Left colon (tissue), 2 donors: Measurements from ENCODE around the gene CDNF. TPM values are rescaled to one million over a fixed set of nuclear protein-coding genes. Genes with fewer than 3 reads are reported as not detected.
"Not testable (repeated sequence)": the region's sequence is repeated elsewhere in the genome, so short reads cannot be mapped to it uniquely, and the experiment has no call there.

Source experiments
- ATAC-seq: fragments of 200-7000 bp; cut with Tn5 transposase; one replicate; pipeline ENCODE4 v1.9.1; 2020; ENCODE audit warnings: mild to moderate bottlenecking, moderate library complexity
- DNase-seq, 2 donors: peaks; one replicate each; pipeline ENCODE4 v3.0.0-alpha.2; 2020
- intact Hi-C, 2 donors: fragments of 100-400 bp; cut with DNase I in 1 of 2; cut with micrococcal nuclease in 1 of 2; formaldehyde crosslinking; loops; one replicate each; pipeline versions ENCODE4 v1.11.2 to v1.14.0; 2022; cut with DNase I, micrococcal nuclease
- total RNA-seq, 2 donors: library from RNA; stranded (reverse); fragmentation: NEBNext Ultra II Directional; extraction: Animal tissue kit (Norgen Biotek cat#: 25700); gene quantifications; one replicate each; pipeline ENCODE4 v1.2.1, GENCODE V29; 2021
- donor health status: DM: no; HTN: no; CAD: no.
- donor health status: DM: yes; HTN: yes; CAD: no.

CDNF gene
- total RNA-seq, 2 donors from 2014 or later: 1.7 to 2.0 TPM

DNA sequence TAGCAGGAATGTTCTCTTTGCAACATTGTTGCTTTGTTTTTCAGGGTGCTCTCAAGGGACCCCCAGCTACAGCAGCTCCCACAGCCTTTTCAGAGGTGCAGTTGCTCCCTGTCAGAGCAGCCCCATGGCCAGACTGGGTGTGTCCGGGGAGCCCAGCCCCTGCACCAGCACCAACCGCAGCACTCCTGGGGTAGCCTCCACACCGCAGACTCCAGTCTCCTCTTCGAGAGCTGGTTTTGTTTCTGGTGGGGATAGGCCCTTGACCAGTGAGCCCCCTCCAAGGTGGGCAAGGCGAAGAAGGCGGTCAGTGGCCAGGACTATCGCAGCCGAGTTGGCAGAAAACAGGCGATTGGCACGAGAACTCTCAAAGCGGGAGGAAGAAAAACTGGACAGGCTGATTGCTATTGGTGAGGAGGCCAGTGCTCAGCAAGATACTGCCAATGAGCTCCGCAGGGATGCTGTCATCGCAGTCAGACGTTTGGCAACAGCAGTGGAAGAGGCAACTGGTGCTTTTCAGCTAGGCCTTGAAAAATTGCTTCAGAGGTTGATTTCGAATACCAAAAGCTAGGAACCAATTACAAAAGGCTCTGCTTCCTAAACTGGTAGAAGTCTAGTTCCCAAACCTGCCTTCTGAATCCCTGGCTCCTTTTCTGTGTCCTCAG, 5.6 kb upstream of the CDNF start:
- no peak for ATAC-seq
- intact Hi-C loops: no loop called here

DNA sequence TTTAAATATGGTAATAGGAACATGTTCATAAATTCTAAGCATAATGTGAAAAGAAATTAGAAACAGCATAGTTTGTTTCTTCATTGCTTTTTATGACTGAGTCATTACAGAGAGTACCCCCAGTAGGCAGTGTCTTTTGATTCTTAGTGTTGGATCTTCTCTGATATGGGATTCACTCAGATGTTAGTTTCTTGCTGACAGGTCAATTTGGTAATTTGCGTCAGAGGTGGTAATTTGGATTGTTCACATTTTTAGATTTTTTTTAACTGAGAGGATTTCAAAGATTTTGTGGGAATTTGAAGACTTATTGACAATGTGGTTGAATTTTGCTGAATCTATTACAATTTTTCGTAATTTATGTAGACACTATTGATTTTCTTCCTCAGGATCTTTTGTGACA, 2.3 kb upstream of the CDNF start:
- ATAC-seq: no peak
- no peak for DNase-seq
- intact Hi-C loops: no loop called here

More for the DNA sequence above, 5.6 kb upstream of the CDNF start:
- no peak for DNase-seq

- intact Hi-C loops: no loop called here
- peak; percentile 21 for ATAC-seq
- DNase-seq: peak; percentile 39 to 49
These were observed 1.5 kb upstream of the CDNF start for GRCh38 chr10:14839305-14839695.

- intact Hi-C loops: no loop called here
- ATAC-seq (peak; percentile 34), DNase-seq (peak; percentile 49 to 50)
These were observed 906 bp upstream of the CDNF start for GRCh38 chr10:14838582-14839304.

- intact Hi-C loops: no loop called here
- ATAC-seq (no peak), DNase-seq (no peak)
These were observed 657 bp downstream of the CDNF start for GRCh38 chr10:14837003-14837756.

DNA sequence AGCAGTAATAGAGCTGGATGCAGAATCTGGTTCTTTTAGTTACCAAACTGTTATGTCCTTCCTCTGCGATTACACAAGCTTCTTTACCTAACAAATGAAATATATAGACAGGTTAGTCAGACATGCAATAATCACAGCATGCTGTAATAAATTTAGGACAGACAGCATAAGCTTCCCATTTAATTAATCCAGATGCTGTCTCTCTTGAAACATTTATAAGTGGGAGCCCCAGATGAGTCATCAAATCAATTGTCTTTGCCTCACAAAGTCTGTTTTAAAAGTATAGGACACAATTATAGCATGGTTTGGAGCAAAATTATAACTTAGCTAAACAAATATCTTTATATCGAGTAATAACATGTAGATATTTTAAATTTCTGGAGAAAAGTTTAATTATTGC, 1.6 kb downstream of the CDNF start:
- ATAC-seq (no peak), DNase-seq (no peak)
- intact Hi-C loops: no loop called here

- no peak for ATAC-seq
- no peak for DNase-seq
- intact Hi-C loops: no loop called here
These were observed 4.7 kb downstream of the CDNF start for GRCh38 chr10:14833106-14833505.

DNA sequence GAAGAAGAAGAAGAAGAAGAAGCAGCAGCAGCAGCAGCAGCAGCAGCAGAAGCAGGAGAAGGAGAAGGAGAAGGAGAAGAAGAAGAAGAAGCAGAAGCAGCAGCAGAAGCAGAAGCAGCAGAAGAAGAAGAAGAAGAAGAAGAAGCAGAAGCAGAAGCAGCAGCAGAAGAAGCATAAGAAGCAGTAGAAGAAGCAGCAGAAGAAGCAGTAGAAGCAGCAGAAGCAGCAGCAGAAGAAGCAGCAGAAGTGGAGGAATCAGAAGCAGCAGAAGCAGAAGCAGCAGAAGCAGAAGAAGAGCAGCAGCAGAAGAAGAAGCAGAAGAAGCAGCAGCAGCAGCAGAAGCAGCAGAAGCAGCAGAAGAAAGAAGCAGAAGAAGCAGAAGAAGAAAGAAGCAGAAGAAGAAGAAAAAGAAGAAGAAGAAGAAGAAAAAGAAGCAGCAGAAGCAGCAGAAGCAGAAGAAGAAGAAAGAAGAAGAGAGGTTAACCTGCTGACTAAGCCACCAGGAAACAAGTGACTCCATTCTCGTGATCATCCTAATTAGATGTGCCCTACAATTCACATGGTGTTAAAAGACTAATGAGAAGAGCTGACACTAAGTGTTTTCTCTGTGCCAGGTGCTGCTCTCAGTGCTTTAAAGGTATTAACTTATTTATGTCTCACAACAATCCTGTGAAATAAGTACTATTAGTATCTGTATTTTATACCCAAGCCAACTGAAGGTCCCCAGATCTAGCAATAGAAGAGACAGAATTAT, 11.6 kb downstream of the CDNF start:
- DNase-seq (no peak), ATAC-seq (no peak)
- intact Hi-C loops: loop anchor here (10.0 kb wide), 2 partner anchors 211 to 331 kb away; no protein-coding TSS in a partner anchor

GRCh38 chr10:14823966-14824365, 13.9 kb downstream of the CDNF start:
- intact Hi-C loops: loop anchor here (5.0 to 10.0 kb wide), 3 partner anchors 209 to 329 kb away; no protein-coding TSS in a partner anchor
- DNase-seq (no peak), ATAC-seq (no peak)

DNA sequence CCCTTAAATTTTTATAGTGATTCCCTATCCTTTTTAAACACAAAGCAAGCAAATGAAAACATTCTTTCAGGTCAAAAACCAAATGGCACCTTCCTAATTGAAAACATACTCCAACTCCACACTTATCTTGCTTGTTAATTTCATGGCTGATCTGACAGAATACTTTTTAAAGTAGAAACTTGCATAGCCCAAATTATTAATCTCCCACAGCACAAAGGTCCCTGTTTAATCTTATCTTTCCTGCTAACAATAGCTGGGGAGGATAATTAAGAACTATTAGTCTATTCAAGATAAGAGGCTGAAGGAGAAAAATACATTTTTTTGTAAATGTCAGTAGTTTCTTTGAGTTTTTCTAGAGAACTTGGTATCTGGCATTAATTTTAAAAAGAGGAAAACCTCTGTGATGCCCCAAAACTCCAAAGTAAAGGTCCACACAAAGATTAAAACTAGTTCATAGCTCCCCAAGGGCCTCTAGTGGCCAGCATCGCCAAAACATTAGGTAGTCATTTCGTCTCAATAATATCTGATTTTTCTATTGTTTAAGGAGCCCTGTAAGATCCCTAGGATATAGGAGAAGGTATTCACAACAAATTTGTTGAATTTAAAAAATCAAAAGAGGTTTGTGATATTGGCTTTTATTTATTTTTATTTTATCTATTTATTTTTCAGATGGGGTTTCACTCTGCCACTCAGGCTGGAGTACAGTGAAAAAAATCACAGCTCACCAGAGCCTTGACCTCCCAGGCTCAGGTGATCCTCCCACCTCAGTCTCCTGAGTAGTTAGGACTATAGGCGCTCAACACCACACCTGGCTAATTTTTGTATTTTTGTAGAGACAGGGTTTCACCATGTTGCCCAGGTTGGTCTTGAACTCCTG, 14.7 kb downstream of the CDNF start:
- peak; percentile 67 for ATAC-seq
- DNase-seq: peak in 1 of 2 donors; percentile 52
- intact Hi-C loops: loop anchor here (5.0 to 10.0 kb wide), 3 partner anchors 208 to 328 kb away; no protein-coding TSS in a partner anchor

- peak; percentile 75 for ATAC-seq
- DNase-seq: peak in 1 of 2 donors; percentile 32
- intact Hi-C loops: loop anchor here (5.0 to 10.0 kb wide), 3 partner anchors 207 to 327 kb away; no protein-coding TSS in a partner anchor
These were observed 16.0 kb downstream of the CDNF start for GRCh38 chr10:14821635-14822375.

DNA sequence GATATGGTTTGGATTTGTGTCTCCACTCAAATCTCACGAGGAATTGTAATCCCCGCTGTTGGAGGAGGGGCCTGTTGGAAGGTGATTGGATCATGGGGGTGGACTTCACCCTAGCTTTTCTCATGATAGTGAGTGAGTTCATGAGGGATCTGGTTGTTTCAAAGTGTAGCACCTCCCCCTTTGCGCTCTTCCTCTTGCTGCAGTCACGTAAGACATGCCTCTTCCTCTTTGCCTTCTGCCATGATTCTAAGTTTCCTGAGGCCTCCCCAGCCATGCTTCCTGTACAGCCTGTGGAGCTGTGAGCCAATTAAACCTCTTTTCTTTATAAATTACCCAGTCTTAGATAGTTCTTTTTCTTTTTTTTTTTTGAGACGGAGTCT, 17.1 kb downstream of the CDNF start:
- ATAC-seq (no peak), DNase-seq (no peak)
- intact Hi-C loops: loop anchor here (5.0 to 10.0 kb wide), 3 partner anchors 206 to 326 kb away; no protein-coding TSS in a partner anchor

GRCh38 chr10:14820010-14820774, 17.6 kb downstream of the CDNF start:
- DNase-seq: no peak
- ATAC-seq: no peak
- intact Hi-C loops: loop anchor here (5.0 to 10.0 kb wide), 3 partner anchors 205 to 325 kb away; no protein-coding TSS in a partner anchor

DNA sequence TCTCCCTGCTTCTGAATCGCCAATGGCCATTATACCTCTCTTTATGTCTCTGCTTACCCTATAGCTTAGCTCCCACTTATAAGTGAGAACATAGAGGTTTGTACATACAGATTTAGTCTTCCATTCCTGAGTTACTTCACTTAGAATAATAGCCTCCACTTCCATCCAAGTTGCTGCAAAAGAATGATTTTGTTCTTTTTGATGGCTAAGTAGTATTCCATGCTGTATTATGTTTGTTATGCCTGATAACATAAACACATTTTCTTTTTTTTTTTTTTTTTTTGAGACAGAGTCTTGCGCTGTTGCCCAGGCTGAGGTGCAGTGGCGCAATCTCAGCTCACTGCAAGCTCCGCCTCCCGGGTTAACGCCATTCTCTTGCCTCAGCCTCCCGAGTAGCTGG, 21.1 kb downstream of the CDNF start:
- ATAC-seq, DNase-seq, intact Hi-C loops: not testable (repeated sequence)

- DNase-seq: no peak
- intact Hi-C loops: no loop called here
These were observed 22.2 kb downstream of the CDNF start for GRCh38 chr10:14815681-14816080.

GRCh38 chr10:14812271-14812670, 25.6 kb downstream of the CDNF start:
- intact Hi-C loops: no loop called here
- ATAC-seq (no peak), DNase-seq (no peak)

More at GRCh38 chr10:14815681-14816080, 22.2 kb downstream of the CDNF start:
- ATAC-seq: no peak
